GM19395 (cell line): ENCODE results near the gene MICAL3.
"Not testable (repeated sequence)": the region's sequence is repeated elsewhere in the genome, so short reads cannot be mapped to it uniquely, and the experiment has no call there.

Experiments used
- ATAC-seq: cut with Tn5 transposase; IDR thresholded peaks from one replicate; pipeline ENCODE4 v1.9.1; 2021; ENCODE audit warnings: mild to moderate bottlenecking, moderate library complexity; ENCODE audit not compliant: unreplicated experiment

The MICAL3 gene, protein sequence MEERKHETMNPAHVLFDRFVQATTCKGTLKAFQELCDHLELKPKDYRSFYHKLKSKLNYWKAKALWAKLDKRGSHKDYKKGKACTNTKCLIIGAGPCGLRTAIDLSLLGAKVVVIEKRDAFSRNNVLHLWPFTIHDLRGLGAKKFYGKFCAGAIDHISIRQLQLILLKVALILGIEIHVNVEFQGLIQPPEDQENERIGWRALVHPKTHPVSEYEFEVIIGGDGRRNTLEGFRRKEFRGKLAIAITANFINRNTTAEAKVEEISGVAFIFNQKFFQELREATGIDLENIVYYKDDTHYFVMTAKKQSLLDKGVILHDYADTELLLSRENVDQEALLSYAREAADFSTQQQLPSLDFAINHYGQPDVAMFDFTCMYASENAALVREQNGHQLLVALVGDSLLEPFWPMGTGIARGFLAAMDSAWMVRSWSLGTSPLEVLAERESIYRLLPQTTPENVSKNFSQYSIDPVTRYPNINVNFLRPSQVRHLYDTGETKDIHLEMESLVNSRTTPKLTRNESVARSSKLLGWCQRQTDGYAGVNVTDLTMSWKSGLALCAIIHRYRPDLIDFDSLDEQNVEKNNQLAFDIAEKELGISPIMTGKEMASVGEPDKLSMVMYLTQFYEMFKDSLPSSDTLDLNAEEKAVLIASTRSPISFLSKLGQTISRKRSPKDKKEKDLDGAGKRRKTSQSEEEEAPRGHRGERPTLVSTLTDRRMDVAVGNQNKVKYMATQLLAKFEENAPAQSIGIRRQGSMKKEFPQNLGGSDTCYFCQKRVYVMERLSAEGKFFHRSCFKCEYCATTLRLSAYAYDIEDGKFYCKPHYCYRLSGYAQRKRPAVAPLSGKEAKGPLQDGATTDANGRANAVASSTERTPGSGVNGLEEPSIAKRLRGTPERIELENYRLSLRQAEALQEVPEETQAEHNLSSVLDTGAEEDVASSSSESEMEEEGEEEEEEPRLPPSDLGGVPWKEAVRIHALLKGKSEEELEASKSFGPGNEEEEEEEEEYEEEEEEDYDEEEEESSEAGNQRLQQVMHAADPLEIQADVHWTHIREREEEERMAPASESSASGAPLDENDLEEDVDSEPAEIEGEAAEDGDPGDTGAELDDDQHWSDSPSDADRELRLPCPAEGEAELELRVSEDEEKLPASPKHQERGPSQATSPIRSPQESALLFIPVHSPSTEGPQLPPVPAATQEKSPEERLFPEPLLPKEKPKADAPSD (N-terminal part only)

DNA sequence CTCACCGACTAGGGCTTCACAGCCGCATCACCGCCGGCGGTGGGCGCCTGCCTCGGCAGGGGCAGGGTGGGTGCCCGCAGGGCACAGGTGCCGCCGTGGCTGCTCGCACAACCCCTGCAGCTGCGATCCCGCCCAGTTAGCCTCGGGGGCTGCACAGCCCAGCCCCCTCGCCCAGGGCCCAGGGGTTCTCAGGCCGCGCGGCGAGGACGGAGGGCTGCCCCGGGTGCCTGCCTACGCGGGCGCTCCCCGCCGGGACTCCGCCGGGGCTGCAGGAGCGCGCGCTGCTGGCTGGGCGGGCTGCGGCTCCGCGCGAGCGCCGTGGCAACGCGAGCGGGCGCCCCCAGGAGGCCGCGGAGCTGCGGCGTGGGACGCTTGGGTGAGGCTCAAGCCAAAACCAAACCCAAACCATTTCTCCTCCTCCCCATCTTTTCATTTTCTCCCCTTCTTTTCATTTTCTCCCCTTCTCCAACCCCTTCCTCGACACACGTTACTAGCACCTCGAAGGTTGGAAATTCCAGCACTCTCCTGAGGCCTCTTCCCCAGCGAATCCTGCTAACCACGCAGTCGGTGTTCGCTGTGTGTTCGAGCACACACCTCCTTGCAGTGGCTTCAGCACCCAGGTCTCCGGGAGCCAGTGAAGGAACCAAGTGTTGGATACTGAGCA is at the start of gene MICAL3:
TSS of gene MICAL3 (minus strand) at position 286 of the 664 bp plus-strand sequence. CDS start 117,749 bp downstream, outside the sequence.
- no peak for ATAC-seq

DNA sequence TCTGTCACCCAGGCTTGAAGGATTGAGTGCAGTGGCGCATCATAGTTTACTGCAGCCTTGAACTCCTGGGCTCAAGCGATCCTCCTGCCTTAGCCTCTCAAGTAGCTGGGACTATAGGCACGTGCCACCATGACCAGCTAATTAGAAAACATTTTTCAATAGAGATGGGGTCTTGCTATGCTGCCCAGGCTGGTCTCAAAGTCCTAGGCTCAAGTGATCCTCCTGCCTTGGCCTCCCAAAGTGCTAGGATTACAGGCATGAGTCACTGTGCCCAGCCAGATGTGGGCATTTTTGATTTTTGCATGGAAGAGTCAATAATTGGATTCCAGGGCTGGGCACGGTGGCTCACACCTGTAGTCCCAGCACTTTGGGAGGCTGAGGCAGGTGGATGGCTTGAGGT is 49.6 kb upstream of the MICAL3 start:
- ATAC-seq = not testable (repeated sequence)

DNA sequence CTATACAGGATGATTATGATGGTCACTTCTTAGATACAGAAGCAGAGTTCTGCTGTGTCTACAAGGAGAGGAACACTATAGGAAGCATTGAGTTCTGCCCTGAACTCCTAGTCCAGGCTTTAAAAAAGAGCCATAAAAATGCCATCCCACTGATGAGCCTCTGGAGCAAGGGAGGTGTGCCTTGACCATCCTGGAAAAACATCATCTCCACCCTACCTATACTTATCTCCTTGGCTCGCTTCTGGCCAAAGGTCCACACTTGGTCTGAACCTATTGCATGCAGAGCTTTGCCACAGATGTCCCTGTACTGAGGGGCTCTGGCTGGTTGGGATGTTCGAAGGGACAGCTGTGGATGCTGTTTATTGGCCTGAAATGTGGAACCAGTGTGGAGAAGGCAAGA is 49.1 kb upstream of the MICAL3 start:
- ATAC-seq = no peak

DNA sequence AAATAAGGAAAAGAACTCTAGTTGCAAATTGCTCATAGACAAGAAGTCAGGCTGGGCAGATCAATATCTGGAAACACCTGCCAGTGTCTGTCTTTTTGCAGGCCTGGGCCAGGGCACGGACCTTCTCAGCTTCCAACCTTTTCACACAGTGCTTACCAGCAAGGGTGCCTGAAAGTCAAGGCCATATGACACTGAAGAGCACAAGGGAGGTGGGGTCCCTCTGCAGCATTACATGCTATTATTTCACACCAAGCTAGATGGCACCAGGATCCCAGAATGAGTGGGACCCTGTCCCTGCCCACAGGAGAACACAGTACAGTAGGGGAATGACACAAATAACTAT is 47.6 kb upstream of the MICAL3 start:
- ATAC-seq = no peak

DNA sequence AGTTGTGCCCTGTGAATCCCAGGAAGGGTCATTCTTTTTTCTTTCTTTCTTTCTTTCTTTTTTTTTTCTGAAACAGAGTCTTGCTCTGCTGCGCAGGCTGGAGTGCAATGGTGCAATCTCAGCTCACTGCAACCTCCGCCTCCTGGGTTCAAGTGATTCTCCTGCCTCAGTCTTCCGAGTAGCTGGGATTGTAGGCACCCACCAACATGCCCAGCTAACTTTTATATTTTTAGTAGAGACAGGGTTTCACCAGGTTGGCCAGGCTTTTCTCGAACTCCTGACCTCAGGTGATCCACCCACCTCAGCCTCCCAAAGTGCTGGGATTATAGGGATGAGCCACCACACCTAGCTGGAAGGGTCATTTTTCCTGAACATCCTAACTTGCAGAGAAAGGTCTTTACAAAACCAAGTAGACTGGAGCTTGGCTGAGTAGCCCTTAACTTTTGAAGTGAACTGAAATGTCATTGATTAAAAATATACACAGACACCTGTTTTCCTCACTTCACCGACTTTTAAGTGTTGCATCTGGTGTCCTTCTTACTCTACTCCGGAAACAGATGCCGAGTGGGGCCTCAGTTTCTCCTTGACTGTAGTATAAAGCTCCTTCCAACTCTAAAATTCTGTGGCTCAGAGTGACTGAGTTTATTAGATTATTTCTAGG is 47.1 kb upstream of the MICAL3 start:
- ATAC-seq = not testable (repeated sequence)

DNA sequence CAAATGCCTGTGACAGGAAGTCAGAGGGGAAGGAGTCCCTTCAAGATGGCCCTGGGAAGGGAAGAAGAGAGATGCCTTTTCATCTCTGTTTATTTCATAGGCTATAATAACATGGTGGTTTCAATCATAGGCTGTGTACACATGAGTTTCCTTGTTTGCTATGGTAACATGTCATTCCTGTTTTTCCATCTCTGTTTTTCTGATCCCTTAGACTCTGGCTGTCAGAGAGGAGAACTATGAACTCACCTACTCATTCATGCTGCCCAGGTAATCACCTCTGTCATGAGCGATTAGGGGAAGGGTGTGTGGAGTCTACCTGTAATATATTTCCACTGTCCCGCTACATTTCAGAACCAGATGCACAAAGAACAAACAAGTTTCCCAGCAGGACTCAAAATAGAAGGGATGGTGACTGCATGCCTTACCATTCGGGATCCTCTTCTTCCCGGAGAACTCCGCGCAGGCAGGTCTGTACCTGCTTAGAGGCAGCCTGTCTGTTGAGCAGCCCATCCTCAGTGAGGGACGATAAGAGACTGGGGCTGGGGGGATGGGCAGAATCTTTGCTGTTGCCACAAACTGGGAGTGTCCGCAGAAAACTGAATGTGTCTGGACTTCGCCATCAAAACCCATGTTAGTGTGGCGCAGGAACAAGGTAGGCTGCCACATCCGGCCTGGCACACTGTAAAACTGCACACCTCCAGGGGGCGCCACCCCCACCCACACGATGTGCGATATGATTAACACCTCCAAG is 46.4 kb upstream of the MICAL3 start:
- ATAC-seq = no peak

DNA sequence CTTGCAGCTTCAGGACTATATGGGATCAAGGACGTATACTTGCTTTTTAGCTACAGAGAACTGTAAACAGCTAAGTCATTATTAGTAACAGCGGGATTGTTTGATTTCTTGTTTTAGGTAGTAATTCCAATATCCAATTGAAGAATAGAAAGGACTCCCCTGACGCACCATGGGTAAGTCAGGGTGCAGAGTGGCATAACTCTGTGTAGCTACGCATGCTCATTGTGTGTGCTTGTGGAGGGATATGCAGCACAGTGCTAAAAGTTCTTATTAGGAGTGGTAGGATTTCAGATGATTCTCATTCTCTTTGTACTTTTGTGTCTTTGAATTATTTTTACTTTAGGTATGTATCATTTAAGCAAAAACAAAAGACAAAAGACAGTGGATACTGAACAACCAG is 45.7 kb upstream of the MICAL3 start:
- no peak for ATAC-seq

DNA sequence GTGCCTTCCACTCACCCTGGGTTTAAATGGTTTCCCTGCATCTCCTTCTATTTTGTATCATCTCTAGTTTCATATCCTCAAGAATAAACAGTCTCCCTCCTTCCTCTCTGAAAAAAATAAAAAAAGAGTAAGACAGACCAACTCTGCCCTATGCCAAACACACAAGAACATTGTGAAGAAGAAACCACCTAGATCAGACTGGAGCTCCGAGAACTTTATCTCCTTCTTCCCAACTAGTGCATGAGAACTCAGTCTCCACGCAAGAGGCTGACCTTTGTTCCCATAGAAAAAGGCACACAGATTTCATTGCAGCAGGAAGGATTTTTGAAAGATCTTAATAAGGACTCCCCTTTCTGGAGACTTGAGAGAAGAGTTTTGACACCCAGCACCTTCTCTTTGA is 44.7 kb upstream of the MICAL3 start:
- no peak for ATAC-seq

DNA sequence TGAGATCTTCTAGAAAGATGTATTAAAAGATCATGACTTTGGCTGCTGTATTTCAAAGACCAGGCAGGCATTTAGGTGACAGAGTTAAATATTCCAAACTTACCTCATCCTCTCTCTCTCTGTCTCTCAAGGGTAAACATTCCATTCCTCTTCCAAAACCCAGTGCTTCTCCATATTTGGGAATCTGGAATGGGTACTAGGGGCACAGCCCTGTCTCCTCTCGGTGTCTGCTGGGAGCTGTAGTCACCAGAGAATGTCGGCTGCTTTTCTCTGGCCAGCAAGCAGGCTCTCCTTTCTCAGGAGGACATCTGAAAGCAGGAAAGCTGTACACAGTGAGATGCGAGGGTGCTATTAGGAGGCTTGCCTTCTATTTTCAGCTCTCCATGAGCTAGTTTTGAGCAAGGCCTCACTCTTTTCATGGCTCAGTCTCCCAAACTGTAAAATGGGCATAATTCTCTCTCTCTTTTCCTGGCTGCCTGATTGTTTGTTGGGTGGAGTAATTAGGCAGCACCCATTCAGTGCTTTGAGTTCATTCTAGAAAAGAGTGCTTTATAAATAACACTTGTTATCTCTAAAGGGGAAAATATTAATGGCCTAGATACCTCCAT is 44.1 kb upstream of the MICAL3 start:
- ATAC-seq = no peak

DNA sequence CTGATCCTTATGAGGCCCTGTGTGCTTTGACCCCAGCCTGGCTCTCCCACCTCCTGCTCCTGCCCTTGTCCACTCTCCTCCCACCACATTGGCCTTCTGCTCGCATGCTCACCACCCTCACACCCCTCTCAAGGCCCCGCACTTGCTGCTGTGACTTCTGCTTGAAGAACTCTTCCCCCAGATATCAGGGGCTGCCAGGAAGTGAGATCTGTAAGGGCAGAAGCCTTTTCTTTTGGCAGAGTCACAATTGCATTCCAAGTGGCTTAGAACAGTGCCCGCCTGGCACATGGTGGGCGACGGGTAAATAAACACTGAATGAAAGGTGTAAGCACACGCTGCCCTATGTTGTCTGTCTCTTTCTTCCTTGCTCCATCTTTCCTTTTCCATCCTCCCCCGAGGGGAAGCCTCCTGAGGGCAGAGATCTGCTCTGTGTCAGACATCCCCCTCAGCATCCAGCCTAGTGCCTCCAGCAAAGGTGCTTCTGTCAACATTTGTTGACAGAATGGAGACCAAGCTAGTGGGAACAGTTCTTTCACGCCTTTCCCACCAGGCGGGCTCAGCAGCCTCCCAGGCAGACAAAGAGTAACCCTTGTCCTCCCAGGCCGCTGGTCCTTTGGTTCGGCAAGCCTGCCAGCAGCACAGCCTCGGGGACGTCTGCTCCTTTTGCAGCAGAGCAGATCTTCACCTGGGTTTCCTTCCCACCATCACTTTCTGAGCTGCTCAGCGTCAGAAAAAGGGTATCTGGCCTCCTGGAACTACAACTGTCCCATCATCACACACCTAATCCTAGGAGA is 43.4 kb upstream of the MICAL3 start:
- ATAC-seq = no peak

DNA sequence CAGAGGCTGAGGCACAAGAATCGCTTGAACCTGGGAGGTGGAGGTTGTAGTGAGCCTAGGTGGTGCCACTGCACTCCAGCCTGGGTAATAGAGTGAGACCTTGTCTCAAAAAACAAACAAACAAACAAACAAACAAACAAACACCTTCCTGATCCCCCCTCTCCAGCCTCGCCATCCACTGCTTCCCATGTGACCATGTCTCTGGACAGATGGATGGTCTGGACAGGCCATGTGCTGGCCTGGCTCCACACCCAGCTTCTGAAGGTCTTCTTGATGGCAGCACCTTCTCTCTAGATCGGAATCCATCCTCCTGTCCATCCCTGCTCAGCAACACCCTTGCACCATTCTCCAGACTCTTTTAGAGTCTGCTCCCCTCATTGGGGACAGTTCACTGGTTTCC is 42.8 kb upstream of the MICAL3 start:
- no peak for ATAC-seq

DNA sequence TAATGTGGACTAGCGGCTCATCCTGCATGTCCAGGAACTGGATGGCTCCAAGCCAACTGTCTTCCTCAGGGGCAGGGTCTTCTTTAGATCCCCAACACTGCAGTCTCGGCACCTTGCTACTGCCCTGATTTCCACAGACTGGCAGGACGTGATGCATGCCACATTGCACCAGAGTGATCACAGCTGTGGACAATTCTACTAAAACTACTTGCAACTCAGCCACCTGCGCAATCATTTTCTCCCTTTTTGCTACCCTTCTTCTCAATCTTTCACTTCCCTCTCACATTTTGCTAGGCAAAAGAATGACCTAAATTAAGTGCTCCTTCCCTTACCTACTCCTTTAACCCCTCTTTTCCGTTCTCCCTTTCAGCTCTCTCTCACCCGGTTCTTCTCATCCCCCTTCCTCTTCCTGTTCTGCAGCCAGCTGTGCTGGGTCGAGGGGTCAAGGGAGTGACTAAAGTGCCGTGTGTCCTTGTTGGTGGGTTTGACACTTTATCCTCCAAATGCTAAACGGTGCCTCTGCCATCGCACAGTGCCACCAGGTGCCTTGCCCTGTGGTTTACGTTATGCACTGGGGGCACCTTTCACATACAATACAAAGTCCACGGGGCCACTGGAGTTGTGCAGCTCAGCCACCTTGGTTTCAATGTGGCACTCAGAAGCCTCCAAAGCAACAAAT is 42.0 kb upstream of the MICAL3 start:
- ATAC-seq = no peak

DNA sequence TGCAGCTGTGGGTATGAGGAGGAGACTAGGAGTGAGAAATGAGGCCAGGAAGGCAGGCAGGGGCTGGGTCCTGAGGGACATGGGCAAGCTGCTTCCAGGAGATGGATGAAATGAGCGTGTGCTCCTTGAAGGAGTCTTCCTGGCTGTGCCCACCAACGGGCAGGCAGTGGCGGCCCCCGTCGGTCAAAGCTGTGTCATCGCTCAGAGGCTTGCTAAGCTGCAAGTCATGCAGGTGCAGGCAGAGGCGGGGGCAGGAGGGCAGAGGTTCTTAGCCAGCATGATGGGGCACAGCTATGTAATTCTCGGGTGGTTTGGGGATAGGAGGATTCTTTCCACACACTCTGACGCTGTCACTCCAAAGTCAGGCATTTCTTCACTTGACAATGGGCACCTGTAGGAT is 40.9 kb upstream of the MICAL3 start:
- ATAC-seq = no peak

DNA sequence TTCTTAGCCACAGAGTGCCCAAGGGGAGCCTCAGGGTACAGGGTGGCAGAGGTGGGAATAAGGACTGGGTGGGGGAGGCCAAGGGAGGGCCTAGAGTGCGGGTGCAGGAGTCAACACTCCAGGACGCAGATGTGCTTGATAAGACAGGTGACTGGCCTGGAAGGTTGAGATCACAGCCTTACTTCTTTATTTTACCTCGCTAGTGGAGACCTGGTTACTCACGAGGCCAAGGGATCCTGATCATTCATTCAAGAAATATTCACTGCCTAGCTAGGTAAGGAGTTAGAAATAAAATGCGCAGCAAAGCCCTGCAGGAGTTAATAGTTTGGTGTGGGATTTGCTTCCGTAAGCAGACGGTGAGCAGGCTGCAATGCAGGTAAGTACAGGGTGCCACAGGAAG is 40.3 kb upstream of the MICAL3 start:
- no peak for ATAC-seq

DNA sequence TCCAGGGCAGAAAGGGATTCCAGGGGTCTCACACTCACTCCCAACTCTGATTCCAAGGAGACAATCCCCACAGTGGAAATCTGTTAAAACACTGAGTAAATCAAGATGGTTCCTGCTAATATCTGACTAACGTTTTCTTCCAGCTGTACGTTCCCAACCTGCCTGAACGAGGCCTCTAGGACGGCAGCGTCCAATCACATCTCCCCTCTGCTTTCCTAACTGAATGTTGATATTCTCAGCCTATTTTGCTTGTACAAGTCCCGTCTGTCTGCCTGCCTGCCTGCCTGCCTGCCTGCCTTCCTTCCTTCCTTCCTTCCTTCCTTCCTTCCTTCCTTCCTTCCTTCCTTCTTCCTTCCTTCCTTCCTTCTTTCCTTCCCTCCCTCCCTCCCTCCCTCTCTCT is 39.4 kb upstream of the MICAL3 start:
- ATAC-seq = not testable (repeated sequence)

DNA sequence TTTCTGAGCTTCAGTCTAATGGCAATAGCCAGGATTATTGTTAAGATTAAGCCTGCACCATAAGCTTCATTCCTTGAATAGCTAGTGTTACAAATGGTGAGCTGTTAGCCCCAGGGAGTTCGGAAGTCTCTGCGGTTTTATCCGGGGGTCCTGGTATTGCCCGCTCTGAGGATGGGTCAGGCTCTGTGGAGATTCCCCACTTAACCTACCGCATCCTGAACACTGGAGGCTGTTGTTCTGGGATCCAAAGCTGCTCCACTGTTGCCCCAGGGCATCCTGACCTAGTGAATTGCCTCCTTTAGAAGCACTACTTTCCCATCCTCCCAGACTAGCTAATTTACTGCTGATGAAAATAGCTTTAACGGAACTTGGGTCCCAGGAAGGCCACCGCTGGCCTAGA is 38.9 kb upstream of the MICAL3 start:
- no peak for ATAC-seq

DNA sequence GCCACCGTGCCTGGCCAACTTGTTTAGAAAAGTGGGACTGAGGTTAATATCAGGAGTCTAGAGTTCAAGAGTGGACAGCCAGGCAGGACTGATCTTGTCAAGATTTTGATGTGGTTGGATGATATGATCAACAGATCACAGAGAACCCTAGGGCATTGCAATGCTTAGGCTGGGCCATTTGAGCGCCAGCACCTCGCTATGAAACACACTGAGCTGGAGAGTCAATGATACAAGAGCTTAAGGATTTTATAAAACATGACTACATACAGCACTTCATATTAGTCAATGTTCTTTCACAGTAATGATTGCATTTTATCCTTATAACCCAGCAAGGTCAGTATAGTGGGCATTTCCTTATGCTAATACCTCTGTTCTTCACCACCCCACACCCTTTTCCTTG is 38.1 kb upstream of the MICAL3 start:
- no peak for ATAC-seq
